ENCODE data around the gene KCNJ8. TPM values are rescaled to one million over a fixed set of nuclear protein-coding genes. Genes with fewer than 3 reads are reported as not detected.

Gene KCNJ8
- total RNA-seq, 1 experiment from 2014 or later: 0.22 TPM

DNA sequence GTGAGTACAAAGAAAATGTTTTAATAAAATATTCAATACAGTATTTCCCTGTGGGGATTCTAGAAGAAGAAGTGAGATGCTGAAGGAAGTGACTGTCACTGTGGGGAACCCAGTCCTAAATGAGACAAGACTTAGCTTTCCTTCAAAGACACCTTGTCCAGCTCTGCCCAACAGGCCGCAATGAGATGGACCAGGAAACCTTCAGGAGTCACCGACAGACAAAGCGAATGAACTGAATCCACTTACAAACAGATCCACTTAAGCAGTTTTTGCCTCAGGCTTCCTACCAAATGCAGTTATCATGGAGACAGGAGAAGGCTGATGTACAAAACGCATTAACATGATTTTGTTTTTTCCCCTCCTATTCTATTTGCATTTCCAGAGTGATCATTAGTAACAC lies 9.6 kb downstream of the KCNJ8 start:
- no peaks in the 10 kb centered on the region for H3K27me3 ChIP-seq (ENCODE audit: insufficient read depth, low read length)
- H3K9ac ChIP-seq (ENCODE audit: extremely low read depth, insufficient read length, low read length): no peak overlapping the region
- H3K56ac ChIP-seq (ENCODE audit: insufficient read length, low read depth, low read length): no peak overlapping the region
- H3K79me1 ChIP-seq (ENCODE audit: insufficient read depth, low read depth, low read length, poor library complexity, severe bottlenecking): no peaks in the 10 kb centered on the region
- H3K14ac ChIP-seq (ENCODE audit: insufficient read depth, low read length): no peak overlapping the region
- H3K18ac ChIP-seq (ENCODE audit: insufficient read length, low read depth, low read length): no peak overlapping the region
- Mint-ChIP-seq H3K9me3 (no peaks in the 10 kb centered on the region), H3K4me1 (no peaks in the 10 kb centered on the region), H3K36me3 (ENCODE audit: insufficient read depth in 1 of 3, low read depth in 3 of 3) (no peaks in the 10 kb centered on the region), H3K4me3 (no peak overlapping the region), H3K27ac (no peak overlapping the region), H3K27me3 (ENCODE audit: low read depth) (peaks cover 2% of the 10 kb centered on the region)
- no peaks in the 10 kb centered on the region for H3K4me1 ChIP-seq (ENCODE audit: insufficient read depth, low read length)
- no peak overlapping the region for H4K5ac ChIP-seq (ENCODE audit: insufficient read length, low read depth, low read length)
- no peak overlapping the region for H3K4ac ChIP-seq (ENCODE audit: low read depth, low read length)
- H3K4me2 ChIP-seq (ENCODE audit: insufficient read depth, insufficient read length, low read length): no peak overlapping the region
- no peak for DNase-seq
- WGBS (ENCODE audit: extremely low coverage, insufficient read length, low lambda C conversion rate): no CpG with 5 or more reads among the region's 4 CpGs
- no peak overlapping the region for H2AFZ ChIP-seq (ENCODE audit: low read length)
- no peak overlapping the region for H2BK120ac ChIP-seq (ENCODE audit: low read depth, low read length, poor library complexity, severe bottlenecking)
- no peak overlapping the region for H2BK20ac ChIP-seq (ENCODE audit: low read depth, low read length, poor library complexity, severe bottlenecking)
- H3T11ph ChIP-seq (ENCODE audit: low read length): no peak overlapping the region
- no peak overlapping the region for H3K23ac ChIP-seq (ENCODE audit: insufficient read length, low read depth, low read length)
- H3K9me3 ChIP-seq (ENCODE audit: control insufficient read depth, low read depth, low read length): no peaks in the 10 kb centered on the region
- no peak overlapping the region for H2BK15ac ChIP-seq (ENCODE audit: low read depth, low read length)
- H2BK5ac ChIP-seq (ENCODE audit: insufficient read length, low read length): no peak overlapping the region
- H3K79me2 ChIP-seq (ENCODE audit: insufficient read depth, low read length): no peaks in the 10 kb centered on the region
- H4K8ac ChIP-seq (replicated peaks; ENCODE audit: insufficient read length, low read depth, low read length): no peak overlapping the region
- no peaks in the 10 kb centered on the region for H3K23me2 ChIP-seq (ENCODE audit: insufficient read length, low read depth, low read length, poor library complexity, severe bottlenecking)
- TF ChIP-seq, protein P1, sequence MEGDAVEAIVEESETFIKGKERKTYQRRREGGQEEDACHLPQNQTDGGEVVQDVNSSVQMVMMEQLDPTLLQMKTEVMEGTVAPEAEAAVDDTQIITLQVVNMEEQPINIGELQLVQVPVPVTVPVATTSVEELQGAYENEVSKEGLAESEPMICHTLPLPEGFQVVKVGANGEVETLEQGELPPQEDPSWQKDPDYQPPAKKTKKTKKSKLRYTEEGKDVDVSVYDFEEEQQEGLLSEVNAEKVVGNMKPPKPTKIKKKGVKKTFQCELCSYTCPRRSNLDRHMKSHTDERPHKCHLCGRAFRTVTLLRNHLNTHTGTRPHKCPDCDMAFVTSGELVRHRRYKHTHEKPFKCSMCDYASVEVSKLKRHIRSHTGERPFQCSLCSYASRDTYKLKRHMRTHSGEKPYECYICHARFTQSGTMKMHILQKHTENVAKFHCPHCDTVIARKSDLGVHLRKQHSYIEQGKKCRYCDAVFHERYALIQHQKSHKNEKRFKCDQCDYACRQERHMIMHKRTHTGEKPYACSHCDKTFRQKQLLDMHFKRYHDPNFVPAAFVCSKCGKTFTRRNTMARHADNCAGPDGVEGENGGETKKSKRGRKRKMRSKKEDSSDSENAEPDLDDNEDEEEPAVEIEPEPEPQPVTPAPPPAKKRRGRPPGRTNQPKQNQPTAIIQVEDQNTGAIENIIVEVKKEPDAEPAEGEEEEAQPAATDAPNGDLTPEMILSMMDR (conservative IDR thresholded peaks at IDR 0.05): no peak
- no peaks in the 10 kb centered on the region for H4K20me1 ChIP-seq (ENCODE audit: control insufficient read depth, insufficient read depth, insufficient read length)
- H4K91ac ChIP-seq (ENCODE audit: insufficient read length, low read depth, low read length): no peak overlapping the region
- H3K27ac ChIP-seq (ENCODE audit: insufficient read length, low read depth, low read length): no peak overlapping the region
- no peak overlapping the region for H2BK12ac ChIP-seq (ENCODE audit: insufficient read length, low read depth, low read length)
- no peak overlapping the region for H2AK5ac ChIP-seq (ENCODE audit: insufficient read length, low read length)
